HFFc6 (cell line): ENCODE results near the gene RPL12. TPM values are rescaled to one million over a fixed set of nuclear protein-coding genes. Genes with fewer than 3 reads are reported as not detected.
A peak's percentile ranks its signal among the peaks of the same experiment; 100 is the strongest.

Experiments used
- DNase-seq: peaks from one replicate; pipeline ENCODE4 v3.0.0-alpha.2; 2018
- H3K27ac Mint-ChIP-seq: 2 replicates; pipeline ENCODE4 v1.8.0; 2020; ENCODE audit warnings: mild to moderate bottlenecking, mixed read lengths
- H3K27me3 Mint-ChIP-seq: 2 replicates; pipeline ENCODE4 v1.8.0; 2021; ENCODE audit warnings: mild to moderate bottlenecking, moderate library complexity, mixed read lengths; ENCODE audit not compliant: insufficient read depth
- H3K36me3 Mint-ChIP-seq: 2 replicates; pipeline ENCODE4 v1.8.0; 2021; ENCODE audit warnings: low read depth, mixed read lengths
- H3K4me1 Mint-ChIP-seq: 2 replicates; pipeline ENCODE4 v1.8.0; 2020; ENCODE audit warnings: low read depth, mixed read lengths
- H3K4me3 Mint-ChIP-seq: 2 replicates; pipeline ENCODE4 v1.8.0; 2020; ENCODE audit warnings: mild to moderate bottlenecking, moderate library complexity, mixed read lengths
- H3K9me3 Mint-ChIP-seq: 2 replicates; pipeline ENCODE4 v1.8.0; 2020; ENCODE audit warnings: mild to moderate bottlenecking, mixed read lengths
- CTCF ChIP-seq: fragments of 200-600 bp; sonication (generic); IDR thresholded peaks from 2 replicates; pipeline ENCODE4 v1.5.0; 2021; ENCODE audit warnings: antibody characterized with exemption, mild to moderate bottlenecking
- total RNA-seq, 6 experiments: library from RNA; stranded (reverse); fragmentation: NEBNext Ultra II Directional; extraction: Animal tissue kit (Norgen Biotek cat#: 25700); gene quantifications; 2 replicates in 1 of 6; 3 replicates in 5 of 6; pipeline ENCODE4 v1.2.3, GENCODE V29; 2021

The RPL12 gene
- total RNA-seq, 6 experiments from 2014 or later = 953 to 1,196 (median 1,072) TPM

GRCh38 chr9:127449332-127449966 lies 1.8 kb downstream of the RPL12 start:
- DNase-seq = no peak
- H3K36me3 Mint-ChIP-seq = peaks cover 74% of the 10 kb centered on the region
- TF ChIP-seq CTCF = no peak
- peak overlapping the region; percentile 94 for H3K27ac Mint-ChIP-seq
- peaks cover 47% of the 10 kb centered on the region for H3K4me1 Mint-ChIP-seq
- H3K4me3 Mint-ChIP-seq = peak overlapping the region; percentile 97
- peaks cover 62% of the 10 kb centered on the region for H3K9me3 Mint-ChIP-seq
- peaks cover 30% of the 10 kb centered on the region for H3K27me3 Mint-ChIP-seq

- peaks cover 77% of the 10 kb centered on the region for H3K36me3 Mint-ChIP-seq
Observed at GRCh38 chr9:127448112-127448805, 2.9 kb downstream of the RPL12 start.

GRCh38 chr9:127447416-127448111 lies 3.6 kb downstream of the RPL12 start:
- peaks cover 51% of the 10 kb centered on the region for H3K4me1 Mint-ChIP-seq
- H3K4me3 Mint-ChIP-seq = peak overlapping the region; percentile 97

More at GRCh38 chr9:127448112-127448805, 2.9 kb downstream of the RPL12 start:
- Mint-ChIP-seq H3K4me3 (peak overlapping the region; percentile 97), H3K27me3 (peaks cover 35% of the 10 kb centered on the region), H3K9me3 (peaks cover 74% of the 10 kb centered on the region), H3K4me1 (peaks cover 54% of the 10 kb centered on the region), H3K27ac (peak overlapping the region; percentile 94)
- TF ChIP-seq CTCF = no peak
- DNase-seq = no peak

GRCh38 chr9:127446713-127447415 lies 4.3 kb downstream of the RPL12 start:
- Mint-ChIP-seq H3K27me3 (peaks cover 35% of the 10 kb centered on the region), H3K9me3 (peaks cover 74% of the 10 kb centered on the region), H3K4me3 (peak overlapping the region; percentile 97; the same call in 1 of the 2 replicates), H3K27ac (peak overlapping the region; percentile 94), H3K36me3 (peaks cover 88% of the 10 kb centered on the region), H3K4me1 (peaks cover 46% of the 10 kb centered on the region)
- no peak for DNase-seq
- TF ChIP-seq CTCF = no peak

More at GRCh38 chr9:127447416-127448111, 3.6 kb downstream of the RPL12 start:
- peaks cover 35% of the 10 kb centered on the region for H3K27me3 Mint-ChIP-seq
- peaks cover 82% of the 10 kb centered on the region for H3K36me3 Mint-ChIP-seq
- H3K9me3 Mint-ChIP-seq = peaks cover 74% of the 10 kb centered on the region
- peak overlapping the region; percentile 94 for H3K27ac Mint-ChIP-seq
- TF ChIP-seq CTCF = no peak; the same call in 1 of the 2 replicates
- DNase-seq = peak; percentile 6
